Measurements from ENCODE around the gene NRG2.

- no peak for TF ChIP-seq CTCF (IDR thresholded peaks at IDR 0.05)
- no peak for TF ChIP-seq USF2 (IDR thresholded peaks at IDR 0.05; ENCODE audit: borderline replicate concordance, low read depth, low read length)
- no peak for TF ChIP-seq EP300 (IDR thresholded peaks at IDR 0.05; ENCODE audit: borderline replicate concordance in 1 of 2, low read depth in 1 of 2, low read length in 1 of 2)
- TF ChIP-seq POLR2AphosphoS5 (IDR thresholded peaks at IDR 0.05; ENCODE audit: low read depth, low read length) = no peak
- no peak for TF ChIP-seq RCOR1 (IDR thresholded peaks at IDR 0.05; ENCODE audit: low read length)
- no peak for TF ChIP-seq REST (IDR thresholded peaks at IDR 0.05; ENCODE audit: low read depth, low read length)
- no peak for TF ChIP-seq SMC3 (IDR thresholded peaks at IDR 0.05; ENCODE audit: low read depth, low read length)
Observed at GRCh38 chr5:139897342-139897741, 145.8 kb downstream of the NRG2 start.
